Measurements from ENCODE around the gene PRKAG1.

The PRKAG1 gene

GRCh38 chr12:48966177-48966895 is 52.2 kb downstream of the PRKAG1 start:
- no peak for DNase-seq (ENCODE audit: low spot score)

GRCh38 chr12:48965298-48965838 is 53.2 kb downstream of the PRKAG1 start:
- no peak for DNase-seq (ENCODE audit: low spot score)

GRCh38 chr12:48961801-48962200 is 56.8 kb downstream of the PRKAG1 start:
- DNase-seq (ENCODE audit: low spot score) = no peak

GRCh38 chr12:48961331-48961730 is 57.2 kb downstream of the PRKAG1 start:
- DNase-seq (ENCODE audit: low spot score) = no peak

GRCh38 chr12:48960834-48961233 is 57.7 kb downstream of the PRKAG1 start:
- no peak for DNase-seq (ENCODE audit: low spot score)

GRCh38 chr12:48958049-48958388 is 60.6 kb downstream of the PRKAG1 start:
- peak; percentile 63 for DNase-seq (ENCODE audit: low spot score)

- DNase-seq (ENCODE audit: low spot score) = peak; percentile 95
Observed at GRCh38 chr12:48957141-48958048, 61.2 kb downstream of the PRKAG1 start, which contains the start of gene ARF3. TSS of gene ARF3 (minus strand) at chr12:48957487. CDS start at chr12:48941095, 16,392 bp downstream.

- DNase-seq (ENCODE audit: low spot score) = peak; percentile 60
Observed at GRCh38 chr12:48956279-48957140, 62.1 kb downstream of the PRKAG1 start.

- no peak for DNase-seq (ENCODE audit: low spot score)
Observed at GRCh38 chr12:48954841-48955501, 63.6 kb downstream of the PRKAG1 start.

GRCh38 chr12:48954061-48954460 is 64.5 kb downstream of the PRKAG1 start:
- DNase-seq (ENCODE audit: low spot score) = no peak

- DNase-seq (ENCODE audit: low spot score) = no peak
Observed at GRCh38 chr12:48952691-48953090, 65.9 kb downstream of the PRKAG1 start.

Measured in NAMALWA (cell line).